Erythroblast (primary cell): ENCODE results near the gene PAM16.

ENCODE experiments used
- GATA1 ChIP-seq: IDR thresholded peaks from 2 replicates; pipeline ENCODE4 v1.6.1; 2011; ENCODE audit warnings: low read depth, mild to moderate bottlenecking, control low read depth, low read length, moderate library complexity
- POLR2A ChIP-seq: IDR thresholded peaks from 2 replicates; pipeline ENCODE4 v1.6.1; 2011; ENCODE audit warnings: mild to moderate bottlenecking, low read length

DNA sequence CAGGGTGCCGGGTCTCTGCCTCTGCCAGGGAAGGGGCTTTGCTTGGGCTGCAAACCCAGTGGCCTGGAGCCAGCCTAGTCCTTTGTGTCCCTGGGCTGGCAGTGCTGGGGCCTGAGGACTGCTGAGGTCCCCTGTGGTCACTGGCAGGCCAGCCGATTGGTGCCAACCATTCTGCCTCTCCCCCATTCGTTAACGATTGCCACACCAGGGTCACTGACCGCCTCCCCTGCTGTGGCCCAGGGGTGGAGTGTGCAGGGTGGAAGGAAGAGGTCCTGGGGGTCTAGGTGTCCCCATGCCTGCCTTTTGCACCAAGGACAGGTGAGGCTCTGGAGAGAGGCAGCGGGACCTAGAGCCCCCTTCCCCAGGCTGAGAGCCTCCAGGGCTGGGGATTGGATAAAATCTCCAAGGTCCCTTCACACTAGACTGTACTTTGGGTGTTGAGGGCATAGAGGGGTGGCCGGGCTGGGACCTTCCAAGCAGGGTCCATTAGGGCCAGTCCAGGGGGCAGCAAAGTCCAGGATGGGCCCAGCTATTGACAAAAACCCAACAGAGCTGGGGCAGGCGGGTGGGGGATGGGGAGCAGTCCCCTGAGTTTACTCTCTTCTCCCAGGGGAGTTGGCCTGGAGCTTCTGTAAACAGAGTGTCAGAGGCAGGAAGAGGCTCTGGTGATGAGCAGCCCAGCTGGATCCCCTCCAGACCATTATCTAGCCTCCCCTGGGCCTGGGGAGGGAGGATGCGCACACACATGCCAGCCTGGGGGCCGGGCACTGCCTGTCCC lies 21.6 kb upstream of the PAM16 start:
- TF ChIP-seq POLR2A: no peak
- TF ChIP-seq GATA1: no peak
